Endometrial microvascular endothelial cells (primary cell): Measurements from ENCODE around the gene RELB. TPM values are rescaled to one million over a fixed set of nuclear protein-coding genes. Genes with fewer than 3 reads are reported as not detected.

Experiments
- in situ Hi-C: cut with HindIII; loops from 2 replicates; pipeline ENCODE4 v1.10.0; 2017; ENCODE audit warnings: low sequenced_read_pairs, low pct_unique_long_range_greater_than_20kb; ENCODE audit errors: inconsistent ontology term
- total RNA-seq: library from RNA; depleted of rRNA; stranded (reverse); fragments of >200 nt; gene quantifications from one replicate; pipeline ENCODE4 v1.2.3, GENCODE V29; 2015; ENCODE audit errors: inconsistent ontology term

The RELB gene
- total RNA-seq, 1 donor from 2014 or later, result 18.9 TPM

GRCh38 chr19:45075301-45076028 lies 74.2 kb downstream of the RELB start:
- in situ Hi-C loops, result no loop called here

- in situ Hi-C loops, result no loop called here
Measured at GRCh38 chr19:45076029-45076850, 75.0 kb downstream of the RELB start, which contains the start of gene ZNF296. TSS of gene ZNF296 (minus strand) at chr19:45076478. CDS start at chr19:45076373, 105 bp downstream.

GRCh38 chr19:45076851-45077730 lies 75.8 kb downstream of the RELB start:
- in situ Hi-C loops, result no loop called here

- in situ Hi-C loops, result no loop called here
Measured at GRCh38 chr19:45078390-45079062, 77.3 kb downstream of the RELB start.

- in situ Hi-C loops, result no loop called here
Measured at GRCh38 chr19:45079063-45079910, 78.0 kb downstream of the RELB start, which contains the start of gene GEMIN7. TSS of gene GEMIN7 (plus strand) at chr19:45079260. CDS start at chr19:45090115, 10,855 bp downstream.

GRCh38 chr19:45079911-45080370 lies 78.7 kb downstream of the RELB start:
- in situ Hi-C loops, result no loop called here

GRCh38 chr19:45082170-45082569 lies 80.9 kb downstream of the RELB start:
- in situ Hi-C loops, result no loop called here

GRCh38 chr19:45086480-45086879 lies 85.2 kb downstream of the RELB start:
- in situ Hi-C loops, result no loop called here

- in situ Hi-C loops, result no loop called here
Measured at GRCh38 chr19:45087531-45087930, 86.3 kb downstream of the RELB start.

Other genes starting within 250 kb of the RELB start
- 0.28 TPM for gene CBLC, start 223.6 kb upstream of the RELB start, total RNA-seq
- 35.5 TPM for gene BCAM, start 192.4 kb upstream of the RELB start, total RNA-seq
- 307 TPM for gene NECTIN2, start 155.2 kb upstream of the RELB start, total RNA-seq
- 142 TPM for gene TOMM40, start 110.2 kb upstream of the RELB start, total RNA-seq
- 0.09 TPM for gene APOE, start 95.7 kb upstream of the RELB start, total RNA-seq
- gene APOC1, start 86.9 kb upstream of the RELB start, total RNA-seq, result not detected
- gene APOC4, start 59.2 kb upstream of the RELB start, total RNA-seq, result not detected
- gene APOC2, start 55.4 kb upstream of the RELB start, total RNA-seq, result not detected
- 80.3 TPM for gene CLPTM1, start 46.1 kb upstream of the RELB start, total RNA-seq
- gene CLASRP, start 37.6 kb downstream of the RELB start, total RNA-seq, result 28.2 TPM
- gene ZNF296, start 75.0 kb downstream of the RELB start, total RNA-seq, result 0.74 TPM
- gene GEMIN7, start 77.8 kb downstream of the RELB start, total RNA-seq, result 61.5 TPM
- 28.2 TPM for gene PPP1R37, start 91.7 kb downstream of the RELB start, total RNA-seq
- gene NKPD1, start 159.5 kb downstream of the RELB start, total RNA-seq, result not detected
- 8.8 TPM for gene TRAPPC6A, start 176.8 kb downstream of the RELB start, total RNA-seq
- 2.5 TPM for gene BLOC1S3, start 177.3 kb downstream of the RELB start, total RNA-seq
- gene EXOC3L2, start 243.9 kb downstream of the RELB start, total RNA-seq, result 2.5 TPM
- gene MARK4, start 249.8 kb downstream of the RELB start, total RNA-seq, result 12.7 TPM